Uterus (tissue), 4 donors: ENCODE results near the gene SFPQ. TPM values are rescaled to one million over a fixed set of nuclear protein-coding genes. Genes with fewer than 3 reads are reported as not detected.

Experiments
- DNase-seq, 2 donors: peaks; one replicate each; pipeline ENCODE4 v3.0.0-alpha.2; 2019 to 2020
- H3K27ac ChIP-seq, 2 donors: fragments of 200-600 bp; sonication (generic); 1 replicate in 1 of 2; 2 replicates in 1 of 2; pipeline ENCODE4 v1.5.1; 2016 to 2018
- H3K27me3 ChIP-seq, 2 donors: fragments of 200-600 bp; sonication (generic); one replicate each; pipeline ENCODE4 v1.5.1; 2018 to 2019; ENCODE audit warnings: control low read depth in 1 of 2
- H3K36me3 ChIP-seq, 2 donors: fragments of 200-600 bp; sonication (generic); one replicate each; pipeline ENCODE4 v1.5.1; 2019; ENCODE audit warnings: control low read depth in 1 of 2
- H3K4me1 ChIP-seq, 2 donors: fragments of 200-600 bp; sonication (generic); one replicate each; pipeline ENCODE4 v1.5.1; 2018 to 2019; ENCODE audit warnings: control low read depth in 1 of 2
- H3K4me3 ChIP-seq, 2 donors: fragments of 200-600 bp; sonication (generic); 1 replicate in 1 of 2; 2 replicates in 1 of 2; pipeline ENCODE4 v1.5.1; 2018 to 2019; ENCODE audit warnings: mild to moderate bottlenecking in 1 of 2
- H3K9me3 ChIP-seq, 2 donors: fragments of 200-600 bp; sonication (generic); one replicate each; pipeline ENCODE4 v1.5.1; 2019; ENCODE audit warnings: control low read depth in 1 of 2
- POLR2A ChIP-seq, 2 donors: fragments of 450-650 bp; IDR thresholded peaks; one replicate each; pipeline ENCODE4 v1.6.1; 2016; ENCODE audit warnings: antibody characterized with exemption in 2 of 2, mild to moderate bottlenecking in 1 of 2, moderate library complexity in 1 of 2
- intact Hi-C: fragments of 100-400 bp; cut with DNase I; formaldehyde crosslinking; loops from one replicate; pipeline ENCODE4 v1.15.1; 2023; ENCODE audit warnings: low total_unique reads
- small RNA-seq: library from RNA; depleted of rRNA; stranded (forward); fragments of <200 nt; gene quantifications from one replicate; pipeline ENCODE3, GENCODE V24; 2016
- total RNA-seq, 4 donors: library from RNA; depleted of rRNA in 3 of 4; stranded (reverse); fragments of >200 nt in 3 of 4; gene quantifications; one replicate each; pipeline versions ENCODE4 v1.1.0 to v1.2.4, GENCODE V29; 2014 to 2023
- TF ChIP-seq, protein P1 (sequence below), 4 experiments: fragments of 200-600 bp in 2 of 4; fragments of 450-650 bp in 2 of 4; sonication (generic) in 2 of 4; IDR thresholded peaks; one replicate each; pipeline ENCODE4 v1.5.1; 2016 to 2019; ENCODE audit warnings: antibody characterized with exemption in 4 of 4, mild to moderate bottlenecking in 2 of 4, moderate library complexity in 1 of 4
- donor health status: DM: yes; HTN: yes; CAD: no.

The SFPQ gene
- total RNA-seq, 4 donors from 2014 or later = 82.1 to 310 (median 200) TPM

DNA sequence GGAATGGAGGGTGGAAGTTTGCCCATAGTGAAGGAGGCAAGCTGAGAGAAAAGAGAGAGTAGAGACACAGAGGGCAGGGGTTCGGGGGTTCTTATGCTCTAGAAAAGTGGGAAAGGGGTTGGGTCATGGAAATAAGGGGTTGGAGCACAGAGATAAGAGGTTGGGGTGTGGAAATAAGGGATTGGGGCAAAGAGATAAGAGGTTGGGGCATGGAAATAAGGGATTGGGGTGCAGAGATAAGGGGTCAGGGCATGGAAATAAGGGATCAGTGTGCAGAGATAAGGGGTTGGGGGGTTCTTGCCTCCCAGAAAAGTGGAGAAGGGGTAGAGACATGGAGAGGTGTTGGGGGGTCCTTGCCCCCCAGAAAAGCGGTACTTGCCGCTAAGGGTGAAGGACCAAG is 56.2 kb downstream of the SFPQ start:
- Histone ChIP-seq H3K4me3 (no peak overlapping the region), H3K4me1 (no peaks in the 10 kb centered on the region), H3K27ac (no peak overlapping the region), H3K9me3 (no peaks in the 10 kb centered on the region), H3K27me3 (no peaks in the 10 kb centered on the region), H3K36me3 (no peaks in the 10 kb centered on the region)
- no peak for TF ChIP-seq POLR2A (IDR thresholded peaks at IDR 0.05)
- TF ChIP-seq, protein P1, sequence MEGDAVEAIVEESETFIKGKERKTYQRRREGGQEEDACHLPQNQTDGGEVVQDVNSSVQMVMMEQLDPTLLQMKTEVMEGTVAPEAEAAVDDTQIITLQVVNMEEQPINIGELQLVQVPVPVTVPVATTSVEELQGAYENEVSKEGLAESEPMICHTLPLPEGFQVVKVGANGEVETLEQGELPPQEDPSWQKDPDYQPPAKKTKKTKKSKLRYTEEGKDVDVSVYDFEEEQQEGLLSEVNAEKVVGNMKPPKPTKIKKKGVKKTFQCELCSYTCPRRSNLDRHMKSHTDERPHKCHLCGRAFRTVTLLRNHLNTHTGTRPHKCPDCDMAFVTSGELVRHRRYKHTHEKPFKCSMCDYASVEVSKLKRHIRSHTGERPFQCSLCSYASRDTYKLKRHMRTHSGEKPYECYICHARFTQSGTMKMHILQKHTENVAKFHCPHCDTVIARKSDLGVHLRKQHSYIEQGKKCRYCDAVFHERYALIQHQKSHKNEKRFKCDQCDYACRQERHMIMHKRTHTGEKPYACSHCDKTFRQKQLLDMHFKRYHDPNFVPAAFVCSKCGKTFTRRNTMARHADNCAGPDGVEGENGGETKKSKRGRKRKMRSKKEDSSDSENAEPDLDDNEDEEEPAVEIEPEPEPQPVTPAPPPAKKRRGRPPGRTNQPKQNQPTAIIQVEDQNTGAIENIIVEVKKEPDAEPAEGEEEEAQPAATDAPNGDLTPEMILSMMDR (IDR thresholded peaks at IDR 0.05) = no peak
- DNase-seq = no peak
- intact Hi-C loops = no loop called here

Small RNA genes lying within 50 kb of the gene (small RNA-seq; reads per million reads assigned to genes)
- gene RF00019 = not detected

Other genes starting within 250 kb of the SFPQ start
- gene TMEM35B, start 207.8 kb downstream of the SFPQ start, total RNA-seq = 100 to 1,000 TPM in 1 of 4 donors, 10 to 100 TPM in 3; 35.6 to 106 (median 71.2) TPM
- 10 to 100 TPM; 13.5 to 41.1 (median 21.5) TPM for gene ZMYM6, start 161.2 kb downstream of the SFPQ start, total RNA-seq
- 10 to 100 TPM; 25.9 to 56.0 (median 39.6) TPM for gene ZMYM1, start 113.8 kb downstream of the SFPQ start, total RNA-seq
- gene ZMYM4, start 75.6 kb upstream of the SFPQ start, total RNA-seq = 10 to 100 TPM; 19.7 to 84.9 (median 49.9) TPM